HG02571 (cell line): ENCODE results near the gene ACACB.

Experiments used
- ATAC-seq: cut with Tn5 transposase; IDR thresholded peaks from one replicate; pipeline ENCODE4 v1.9.1; 2021; ENCODE audit warnings: mild to moderate bottlenecking, moderate library complexity; ENCODE audit not compliant: unreplicated experiment

Gene ACACB

DNA sequence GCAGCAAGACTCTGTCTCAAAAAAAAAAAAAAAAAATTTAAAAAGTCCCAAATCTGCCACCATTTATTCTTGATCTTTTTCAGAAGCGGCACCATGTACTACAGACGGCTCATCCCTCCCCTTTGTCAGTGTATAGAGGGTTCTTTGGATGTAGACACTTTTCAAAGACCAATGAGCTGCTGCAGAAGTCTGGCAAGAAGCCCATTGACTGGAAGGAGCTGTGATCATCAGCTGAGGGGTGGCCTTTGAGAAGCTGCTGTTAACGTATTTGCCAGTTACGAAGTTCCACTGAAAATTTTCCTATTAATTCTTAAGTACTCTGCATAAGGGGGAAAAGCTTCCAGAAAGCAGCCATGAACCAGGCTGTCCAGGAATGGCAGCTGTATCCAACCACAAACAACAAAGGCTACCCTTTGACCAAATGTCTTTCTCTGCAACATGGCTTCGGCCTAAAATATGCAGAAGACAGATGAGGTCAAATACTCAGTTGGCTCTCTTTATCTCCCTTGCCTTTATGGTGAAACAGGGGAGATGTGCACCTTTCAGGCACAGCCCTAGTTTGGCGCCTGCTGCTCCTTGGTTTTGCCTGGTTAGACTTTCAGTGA lies 6.5 kb upstream of the ACACB start:
- no peak for ATAC-seq

DNA sequence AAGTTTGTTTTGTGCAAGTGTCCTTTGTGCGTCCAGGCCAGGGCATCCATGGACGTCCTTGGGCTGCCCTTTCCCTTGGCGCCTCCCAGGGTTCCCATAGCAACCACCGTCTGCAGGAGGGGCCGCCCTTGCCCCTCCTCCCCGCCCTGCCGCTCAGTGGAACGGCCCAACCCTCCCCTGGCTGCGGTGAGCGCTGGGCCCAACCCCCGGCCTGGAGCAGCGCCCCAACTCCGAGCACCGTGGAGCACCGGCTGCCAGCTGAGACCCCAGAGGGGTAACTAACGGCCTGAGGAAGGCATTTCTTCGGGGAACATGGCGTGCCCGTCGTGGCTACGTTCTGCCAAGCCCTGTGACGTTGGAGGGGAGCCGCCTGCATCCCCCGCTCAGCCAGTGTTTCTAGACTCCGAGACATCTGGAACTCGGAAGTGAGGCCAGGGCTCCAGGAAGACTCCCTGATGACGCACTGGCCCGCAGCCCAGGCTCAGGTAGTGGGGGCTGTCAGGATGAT lies 5.3 kb upstream of the ACACB start:
- ATAC-seq = peak; percentile 67

DNA sequence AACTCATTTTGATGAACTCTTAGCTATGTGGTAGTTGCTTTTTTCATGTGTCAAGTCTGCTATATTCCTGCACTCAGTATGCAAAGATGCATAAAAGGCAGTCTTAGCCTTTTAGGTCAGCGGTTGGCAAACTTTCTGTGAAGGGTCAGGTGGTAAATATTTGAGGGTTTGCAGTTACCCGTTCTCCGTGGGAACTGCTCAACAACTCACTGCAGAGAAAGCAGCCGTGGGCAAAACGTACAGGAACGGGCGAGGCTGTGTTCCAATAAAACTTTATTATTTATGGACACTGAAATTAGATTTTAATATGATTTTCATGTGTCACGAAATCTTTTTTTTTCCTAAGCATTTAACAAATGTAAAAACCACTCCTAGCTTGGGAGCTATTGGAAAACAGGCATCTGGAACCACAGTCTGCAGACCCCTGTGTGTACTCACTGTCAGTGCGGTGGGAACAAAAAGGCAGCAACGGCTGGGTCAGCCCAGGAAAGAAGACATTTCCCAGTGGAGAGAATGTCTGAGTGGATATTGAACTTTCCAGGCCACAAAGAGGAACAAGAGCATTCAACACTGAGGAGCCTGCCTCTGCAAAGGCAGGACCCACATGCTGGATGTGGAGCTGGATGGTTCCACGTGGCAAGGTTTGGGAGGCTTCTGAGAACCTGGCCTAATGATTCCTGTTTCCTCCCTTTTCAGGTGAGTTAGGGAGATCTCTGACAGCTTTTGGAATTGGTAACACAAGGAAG lies 3.5 kb upstream of the ACACB start:
- no peak for ATAC-seq

DNA sequence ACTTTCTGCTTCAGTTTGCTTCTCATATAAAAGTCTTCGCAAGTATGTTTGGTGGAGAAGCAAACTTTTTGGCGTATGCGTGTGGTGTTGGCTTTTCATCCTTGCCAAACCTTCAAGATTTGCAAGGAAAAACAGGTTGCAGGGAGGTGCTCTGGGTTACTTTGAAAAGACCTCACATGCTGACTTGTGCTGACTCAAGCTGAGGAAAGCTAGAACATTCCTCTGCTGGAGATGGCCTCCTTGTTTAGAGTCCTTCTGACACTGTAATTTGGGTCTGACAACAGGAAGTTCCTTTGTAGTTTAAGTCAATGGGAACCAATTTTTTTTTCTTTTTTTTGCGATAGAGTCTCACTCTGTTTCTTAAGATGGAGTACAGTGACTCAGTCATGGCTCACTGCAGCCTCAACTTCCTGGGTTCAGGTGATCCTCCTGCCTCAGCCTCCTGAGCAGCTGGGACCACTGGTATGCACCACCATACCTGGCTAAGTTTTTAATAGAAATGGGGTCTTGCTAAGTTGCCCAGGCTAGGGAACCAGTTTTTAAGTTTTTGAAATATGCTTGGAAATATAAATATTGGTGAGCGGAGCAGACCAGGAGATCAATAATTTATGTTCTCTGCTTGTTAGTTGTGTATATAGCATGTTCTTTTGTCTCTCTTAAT lies 2.6 kb upstream of the ACACB start:
- ATAC-seq = no peak

DNA sequence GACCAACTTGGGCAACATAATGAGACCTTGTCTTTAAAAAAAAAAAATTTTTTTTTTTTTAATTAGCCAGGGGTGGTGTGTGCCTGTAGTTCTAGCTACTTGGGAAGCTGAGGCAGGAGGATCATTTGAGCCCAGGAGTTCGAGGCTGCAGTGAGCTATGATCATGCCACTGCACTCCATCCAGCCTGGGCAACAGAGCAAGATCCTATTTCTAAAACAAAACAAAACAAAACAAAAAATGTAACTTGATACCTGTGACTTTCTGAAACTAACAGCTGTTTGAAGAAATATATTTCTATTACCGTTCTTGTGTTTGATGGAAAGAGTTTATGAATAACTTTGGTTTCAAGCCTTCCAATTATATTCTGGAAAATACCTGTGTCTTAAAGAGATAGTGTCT lies 1.7 kb upstream of the ACACB start:
- no peak for ATAC-seq

DNA sequence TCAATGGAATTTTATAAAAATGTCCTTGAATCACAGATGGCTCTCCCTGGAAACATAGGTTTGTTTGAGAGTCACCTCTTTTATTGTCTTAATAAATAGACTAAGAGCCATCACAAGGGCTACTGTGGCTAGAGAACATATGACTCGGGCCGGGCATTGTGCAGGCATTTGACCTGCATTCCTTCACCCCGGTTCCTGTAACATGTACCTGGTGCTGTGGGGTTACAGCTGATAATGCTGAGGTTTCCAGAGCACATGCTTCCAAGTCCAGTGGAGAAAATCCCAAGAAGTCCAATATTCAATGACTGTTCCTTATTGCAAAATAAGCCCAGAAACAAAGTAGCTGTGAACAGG lies 1.0 kb upstream of the ACACB start:
- no peak for ATAC-seq

DNA sequence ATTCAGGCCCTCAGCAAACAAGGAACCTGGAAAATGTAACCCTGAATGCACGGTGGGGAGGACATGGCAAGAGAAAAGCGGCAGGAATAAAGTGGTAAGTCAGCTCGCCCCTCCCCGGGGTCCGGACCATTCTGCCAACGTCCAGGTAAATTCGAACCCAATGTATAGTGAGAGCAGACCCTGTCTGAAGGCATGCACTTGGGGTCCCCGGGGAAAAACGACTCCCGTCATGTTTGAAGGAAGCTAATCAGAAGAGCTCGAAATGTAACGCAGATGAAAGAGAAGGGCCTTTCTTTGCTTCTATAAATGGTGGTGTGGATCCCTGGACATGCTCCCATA lies 193 bp downstream of the ACACB start:
- ATAC-seq = no peak

DNA sequence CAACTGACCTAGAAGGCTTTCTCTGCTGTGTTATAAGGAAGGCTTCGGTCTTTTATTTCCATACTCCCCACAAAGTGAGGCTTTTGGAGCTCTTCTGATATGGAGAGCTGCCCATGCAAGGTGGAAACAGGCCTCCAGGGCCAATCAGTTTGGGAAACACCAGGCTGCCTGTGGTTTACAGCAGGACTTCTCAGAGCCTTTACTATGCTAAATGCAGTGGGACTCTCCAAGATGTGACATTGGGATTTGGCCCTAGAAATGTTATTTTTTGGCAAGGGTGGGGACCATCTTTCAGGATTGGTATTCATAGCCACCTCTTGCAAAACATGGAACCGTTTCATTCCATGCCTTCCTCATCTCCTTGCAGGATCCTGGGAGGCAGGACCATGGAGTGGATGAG lies 3.7 kb downstream of the ACACB start:
- ATAC-seq = no peak

DNA sequence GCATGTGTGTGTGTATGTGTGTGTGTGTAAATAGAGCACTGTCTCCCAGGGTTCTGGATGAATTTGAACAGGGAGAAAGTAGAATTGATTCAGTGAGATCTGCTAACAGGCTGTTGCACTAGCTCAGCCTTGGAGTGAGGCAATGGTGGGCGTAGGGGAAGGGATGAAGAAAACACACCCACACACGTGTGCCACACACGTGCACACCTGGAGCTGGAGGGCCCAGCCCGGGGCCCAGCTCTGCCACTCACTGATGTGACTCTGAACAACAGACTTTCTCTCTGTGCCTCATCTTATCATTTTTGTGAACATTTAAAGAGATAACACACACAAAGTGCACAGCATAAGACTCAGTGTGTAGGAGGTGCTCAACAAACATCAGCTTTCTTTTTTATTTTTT lies 4.2 kb downstream of the ACACB start:
- no peak for ATAC-seq

DNA sequence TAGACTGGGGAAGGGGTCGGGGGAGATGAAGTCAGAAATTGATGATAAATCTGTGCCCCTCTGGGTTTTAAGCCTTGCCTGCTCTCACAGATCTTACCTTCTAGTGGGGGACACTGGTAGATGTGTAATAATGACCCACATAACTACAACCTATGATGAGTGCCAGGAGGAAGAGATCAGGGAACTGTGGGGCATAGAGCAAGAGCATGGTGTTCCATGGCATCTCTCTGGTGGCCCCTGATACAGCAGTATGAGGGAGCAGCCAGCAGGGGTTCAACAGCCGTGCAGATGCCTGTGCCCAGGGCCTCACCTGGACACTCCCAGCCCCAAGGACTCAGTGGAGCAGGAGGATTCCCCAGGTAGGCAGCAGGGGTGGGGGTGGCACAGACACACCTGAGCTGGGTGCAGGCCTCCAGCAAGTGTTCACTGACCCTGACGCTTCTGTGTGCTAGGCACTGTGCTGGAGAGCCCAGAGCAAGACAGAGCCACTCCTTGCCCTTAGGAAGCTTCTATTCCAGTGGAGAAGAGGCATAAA lies 5.0 kb downstream of the ACACB start:
- ATAC-seq = no peak

DNA sequence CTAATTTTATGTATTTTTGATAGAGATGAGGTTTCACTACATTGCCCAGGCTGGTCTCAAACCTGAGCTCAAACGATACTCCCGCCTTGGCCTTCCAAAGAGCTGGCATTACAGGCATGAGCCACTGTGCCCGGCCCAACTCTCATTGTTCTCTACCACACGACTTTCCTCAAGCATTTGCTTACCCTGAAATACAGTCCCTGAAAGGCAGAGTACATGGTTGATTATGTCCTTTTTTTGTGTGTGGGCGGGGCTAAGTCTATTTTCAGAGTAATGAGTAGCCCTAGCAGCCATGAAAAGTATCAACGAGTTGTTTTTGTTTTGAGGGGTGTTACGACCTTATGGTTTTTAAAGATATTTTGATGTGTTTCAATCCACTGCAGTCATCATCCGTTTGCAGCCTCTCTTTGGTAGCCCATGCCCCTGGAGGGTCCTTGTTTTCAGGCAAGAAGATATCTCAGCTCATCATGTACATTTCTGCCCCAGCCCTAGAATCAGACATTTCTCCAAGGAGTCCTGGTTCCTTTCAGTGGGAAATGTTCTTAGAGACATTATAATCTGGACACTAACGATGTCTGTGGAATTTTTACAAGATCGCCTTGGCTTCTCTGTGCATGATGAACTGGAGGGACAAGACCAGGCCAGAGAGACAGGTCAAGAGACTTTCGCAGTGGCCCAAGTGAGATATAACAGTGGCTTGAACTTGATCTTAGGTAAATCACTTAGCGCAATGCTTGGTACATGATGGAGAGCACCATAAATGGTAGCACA lies 8.7 kb downstream of the ACACB start:
- ATAC-seq = no peak

DNA sequence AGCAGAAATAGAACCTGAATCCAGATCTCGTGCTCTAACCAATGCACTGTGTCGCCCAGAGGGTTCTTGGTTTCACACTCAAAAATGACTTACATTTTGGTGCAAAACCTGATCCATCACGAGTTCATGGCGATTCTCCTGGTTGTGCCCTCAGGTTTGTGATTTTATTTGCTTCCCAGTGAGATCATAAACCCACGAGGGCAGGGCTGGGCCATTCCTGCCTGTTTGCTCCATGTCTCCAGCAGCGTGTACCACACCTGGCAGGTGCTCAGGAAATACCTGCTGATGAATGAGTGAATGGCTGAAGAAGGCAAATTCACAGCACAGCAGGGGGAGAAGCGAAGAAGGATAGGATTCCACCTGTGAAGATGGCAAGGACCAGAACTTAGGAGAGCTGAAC lies 9.4 kb downstream of the ACACB start:
- no peak for ATAC-seq

DNA sequence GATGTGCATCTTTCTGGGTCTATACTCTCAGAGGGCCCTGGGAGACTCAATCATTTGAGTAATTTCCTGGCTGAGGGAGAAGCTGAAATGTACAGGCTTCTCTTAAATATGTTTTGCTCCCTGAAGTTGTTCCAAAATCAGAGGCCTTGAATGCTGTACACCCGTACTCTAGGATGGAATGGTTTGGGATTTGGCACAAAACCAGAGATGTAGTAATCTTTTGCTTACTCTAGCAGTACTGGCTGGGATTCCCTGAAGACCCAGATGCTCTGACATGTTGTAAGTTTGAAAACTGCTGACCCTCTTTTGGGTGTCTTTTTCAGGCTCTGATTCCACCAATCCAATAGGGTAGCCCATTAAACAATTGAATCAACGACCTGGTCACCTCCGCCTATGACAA lies 10.4 kb downstream of the ACACB start:
- no peak for ATAC-seq

DNA sequence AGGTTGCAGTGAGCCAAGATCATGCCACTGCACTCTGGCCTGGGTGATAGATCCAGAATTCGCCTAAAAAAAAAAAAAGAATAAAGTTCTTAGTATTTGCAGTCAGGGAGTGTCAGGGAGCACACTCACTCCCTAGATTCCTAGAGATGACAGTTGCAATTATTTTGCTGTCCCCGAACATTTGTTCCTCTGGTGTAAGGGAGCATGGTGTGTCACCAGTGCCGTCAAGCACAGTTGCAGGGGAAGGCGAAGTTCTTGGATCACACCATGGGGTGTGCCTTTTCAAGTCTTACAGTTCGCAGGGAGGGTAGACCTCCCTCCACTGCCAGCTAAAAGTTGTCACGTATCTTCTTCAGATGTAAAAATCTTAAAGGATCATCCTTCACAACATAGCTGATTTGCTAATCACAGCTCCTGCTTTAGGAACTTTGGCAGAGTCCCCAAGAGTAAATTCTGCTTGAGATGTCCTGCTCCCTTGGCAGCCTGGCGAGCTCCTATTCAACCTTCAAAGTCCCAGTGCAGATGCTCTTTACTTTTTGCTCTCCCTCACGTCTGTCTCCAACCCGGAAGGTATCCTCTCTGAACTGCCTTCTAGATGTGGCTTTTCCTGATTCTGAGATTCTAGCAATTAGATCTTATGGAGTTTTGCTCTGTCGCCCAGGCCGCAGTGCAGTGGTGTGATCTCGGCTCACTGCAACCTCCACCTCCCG lies 11.3 kb downstream of the ACACB start:
- ATAC-seq = no peak

DNA sequence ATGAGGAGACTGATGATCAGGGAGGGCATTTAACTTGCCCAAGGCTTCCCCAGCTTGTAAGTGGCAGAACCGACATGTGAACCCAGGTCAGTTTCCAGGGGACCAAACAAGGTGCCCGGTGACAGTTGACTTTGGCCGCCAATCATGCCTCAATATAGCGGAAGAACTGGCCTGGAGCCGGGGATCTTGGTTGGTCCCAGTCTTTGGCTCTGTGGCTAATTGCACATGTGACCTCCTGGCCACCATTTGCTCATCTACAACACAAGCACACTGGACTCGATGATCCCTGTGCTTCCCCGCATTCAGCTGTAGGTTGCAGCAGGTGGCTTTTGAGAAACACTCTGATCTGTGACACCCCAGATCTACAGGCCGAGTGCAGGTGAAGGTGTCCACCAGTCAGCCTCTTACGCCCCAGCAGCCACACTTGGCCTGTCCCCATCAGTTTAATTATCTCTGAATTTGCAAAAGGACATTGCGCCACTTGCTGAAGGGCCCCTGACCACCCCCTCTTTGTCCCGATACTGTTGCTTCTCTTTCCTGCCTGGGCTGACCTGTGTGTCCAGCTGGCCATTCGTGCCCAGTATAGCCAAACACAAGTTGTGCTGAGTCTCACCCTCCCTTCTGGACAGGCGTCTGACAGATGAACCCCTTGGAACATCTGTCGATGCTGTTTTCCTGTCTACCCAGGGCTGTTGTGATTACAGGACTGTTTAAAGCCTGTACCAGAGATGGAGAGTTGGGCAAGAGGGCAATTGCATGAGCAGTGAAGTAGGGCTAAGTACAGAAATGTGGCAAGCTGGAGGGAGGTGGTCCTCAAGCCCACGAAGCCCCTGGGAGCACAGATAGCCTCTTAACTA lies 14.1 kb downstream of the ACACB start:
- ATAC-seq = no peak

DNA sequence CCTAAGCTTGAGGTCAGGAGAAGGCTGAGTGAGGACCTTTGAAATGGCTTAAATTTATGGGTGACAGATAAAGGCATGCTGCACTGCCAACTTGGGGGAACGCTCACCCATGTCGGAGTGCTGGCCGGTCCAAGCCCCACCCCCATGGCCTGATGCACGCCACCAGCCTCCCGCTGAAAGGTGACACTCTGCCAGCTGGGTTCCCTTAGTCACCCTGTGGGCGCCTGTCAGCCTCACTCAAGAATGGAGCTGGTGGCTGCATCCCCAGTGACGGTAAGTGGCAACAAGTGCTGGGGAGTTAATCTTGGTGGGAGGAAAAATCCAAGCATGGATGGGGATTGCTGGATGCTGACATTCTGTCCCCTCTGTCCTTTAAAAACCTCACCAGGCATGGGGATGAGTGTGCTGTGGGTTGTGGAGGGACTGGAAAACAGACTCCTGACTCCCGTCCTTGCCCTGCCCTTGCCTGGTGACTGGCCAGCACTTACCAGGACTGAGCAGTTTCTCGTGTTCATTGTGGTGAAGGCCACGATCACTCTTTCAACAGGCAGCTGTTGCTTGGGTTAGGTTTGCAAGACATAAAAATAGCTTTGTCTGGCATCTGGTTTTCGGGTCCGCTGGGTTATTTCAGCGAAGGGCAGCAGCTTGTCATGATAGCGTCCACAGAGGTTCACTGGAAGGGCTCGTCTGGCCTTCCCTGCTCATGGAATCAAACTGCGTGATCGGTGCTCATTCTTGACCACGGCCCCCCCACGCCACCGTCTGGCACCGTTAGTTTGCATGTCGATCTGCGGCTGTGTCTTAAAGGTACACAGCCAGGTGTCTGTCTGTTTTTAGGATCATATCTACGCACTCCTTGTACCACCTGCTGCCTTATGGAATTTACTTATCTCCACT lies 15.0 kb downstream of the ACACB start:
- ATAC-seq = no peak

DNA sequence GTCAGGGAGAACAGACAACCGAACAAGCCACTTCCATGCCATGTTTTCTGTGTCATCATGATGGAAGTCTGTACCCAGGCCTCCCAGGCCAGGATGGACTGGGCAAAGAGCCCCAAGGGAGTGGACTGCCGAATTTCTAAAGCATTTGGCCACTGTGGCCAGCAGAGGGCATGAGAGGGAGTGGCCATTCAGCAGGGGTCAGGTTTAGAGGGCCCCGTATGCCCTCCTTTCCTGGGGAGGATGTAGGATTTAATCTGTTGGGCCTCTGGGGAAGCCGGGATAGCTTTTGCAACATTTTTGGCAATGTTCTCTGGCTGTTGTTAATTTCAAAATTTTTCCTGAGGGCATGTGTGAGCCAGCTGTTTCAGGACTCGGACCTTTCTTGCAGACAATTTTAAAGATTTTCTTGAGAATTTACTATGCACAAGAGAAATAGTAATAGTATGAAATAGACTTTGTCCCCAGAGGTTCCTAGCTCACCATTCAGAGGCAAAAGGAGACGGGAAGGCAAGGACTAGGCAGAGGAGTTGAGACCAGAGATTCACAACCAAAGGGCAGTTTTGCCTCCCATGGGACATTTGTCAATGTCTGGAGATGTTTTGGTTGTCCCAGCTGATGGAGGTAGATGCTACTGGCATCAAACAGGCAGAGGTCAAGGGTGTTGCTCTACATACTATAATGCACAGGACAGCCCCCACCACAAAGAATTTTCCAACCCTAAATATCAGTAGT lies 18.0 kb downstream of the ACACB start:
- ATAC-seq = no peak

DNA sequence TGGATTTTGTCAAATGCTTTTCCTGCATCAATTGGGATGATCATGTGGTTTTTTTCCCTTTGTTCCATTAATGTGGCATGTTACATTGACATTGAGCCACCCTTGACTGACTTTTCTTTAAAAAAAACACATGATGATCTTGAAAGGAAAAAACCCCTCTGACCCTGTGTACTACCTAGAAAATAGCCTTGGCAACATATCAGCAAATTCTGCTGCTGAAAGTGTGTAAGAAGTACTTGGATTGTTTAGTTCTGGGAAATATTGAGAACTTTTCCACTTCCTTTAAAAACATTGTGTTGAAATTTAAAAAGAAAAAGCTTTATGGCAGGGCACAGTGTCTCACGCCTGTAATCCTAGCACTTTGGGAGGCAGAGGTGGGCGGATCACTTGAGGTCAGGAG lies 20.7 kb downstream of the ACACB start:
- ATAC-seq = no peak
